Measurements from ENCODE around the gene SEPTIN8.

DNA sequence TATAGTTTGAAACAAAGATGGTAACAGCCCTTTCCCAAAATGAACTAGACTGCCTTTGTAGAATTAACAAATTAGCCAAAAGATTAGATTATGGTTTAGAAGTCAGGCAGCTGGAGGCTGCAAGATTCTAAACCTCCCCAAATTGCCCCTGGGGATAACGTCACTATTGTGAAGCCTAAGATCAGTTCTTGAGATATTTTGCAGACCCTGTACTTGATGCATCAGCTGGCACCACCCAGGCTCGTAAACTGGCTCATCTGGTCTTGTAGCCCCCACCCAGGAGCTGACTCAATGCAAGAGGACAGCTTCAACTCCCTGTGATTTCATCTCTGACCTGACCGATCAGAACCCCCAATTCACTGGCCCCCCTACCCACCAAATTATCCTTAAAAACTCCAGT is 31.8 kb upstream of the SEPTIN8 start:
- no peak for TF ChIP-seq EZH2phosphoT487 (IDR thresholded peaks at IDR 0.05; ENCODE audit: insufficient read depth, low read depth)
- TF ChIP-seq EZH2 (IDR thresholded peaks at IDR 0.05; ENCODE audit: insufficient read depth, poor library complexity, severe bottlenecking), result no peak

Data from GM23248 (cell line).